Erythroblast (primary cell): ENCODE results near the gene AMDHD2.

Experiments
- GATA1 ChIP-seq: IDR thresholded peaks from 2 replicates; pipeline ENCODE4 v1.6.1; 2011; ENCODE audit warnings: low read depth, mild to moderate bottlenecking, control low read depth, low read length, moderate library complexity
- POLR2A ChIP-seq: IDR thresholded peaks from 2 replicates; pipeline ENCODE4 v1.6.1; 2011; ENCODE audit warnings: mild to moderate bottlenecking, low read length

DNA sequence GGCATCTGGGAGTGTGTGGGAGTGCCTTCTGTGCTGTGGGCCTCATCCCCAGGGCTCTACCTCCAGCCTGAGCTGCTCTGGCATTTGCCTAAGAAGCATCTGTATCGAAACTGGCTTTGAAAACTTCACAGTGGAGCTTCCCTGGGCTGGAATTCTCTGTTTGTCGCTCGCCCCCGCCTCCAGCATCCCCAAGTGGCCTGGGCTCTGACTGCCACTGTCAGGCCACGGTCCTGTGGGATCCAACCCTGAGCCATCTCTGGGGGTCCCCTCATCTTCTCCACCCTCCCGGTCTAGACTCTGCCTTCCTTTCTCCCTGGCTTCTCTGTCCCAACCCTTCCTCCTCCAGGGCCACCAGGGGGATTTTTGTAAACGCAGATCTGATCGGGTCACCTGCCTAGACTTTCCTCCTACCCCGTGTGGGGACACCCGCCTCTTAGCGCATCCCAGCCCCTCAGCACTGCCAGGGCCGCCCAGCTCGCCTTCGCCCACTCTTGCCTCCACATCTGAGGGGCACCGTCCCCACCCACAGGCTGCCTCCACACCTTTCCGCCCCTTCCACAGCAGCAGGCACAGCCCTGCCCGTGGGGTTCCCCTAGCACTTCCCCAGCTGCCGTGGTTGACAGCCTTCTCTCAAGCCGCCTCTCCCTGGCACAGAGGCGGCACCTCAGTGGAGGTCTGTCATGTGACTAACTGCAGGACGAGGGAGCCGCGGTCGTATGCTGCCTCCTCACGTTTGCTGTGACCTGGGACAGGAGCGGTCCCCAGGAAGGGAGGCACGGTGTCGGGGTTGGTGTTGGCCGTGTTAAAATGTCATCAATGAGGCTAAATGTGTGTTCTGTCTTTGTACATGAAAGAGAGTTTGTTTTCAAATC, 33.3 kb upstream of the AMDHD2 start:
- TF ChIP-seq POLR2A, result no peak
- no peak for TF ChIP-seq GATA1
